Tibial nerve (tissue), 4 donors: ENCODE measurements around the gene KDELR3.

Experiments used
- CTCF ChIP-seq, 5 experiments: fragments of 200-600 bp in 3 of 5; fragments of 450-650 bp in 2 of 5; sonication (generic) in 3 of 5; IDR thresholded peaks; one replicate each; pipeline ENCODE4 v1.5.1; 2016 to 2019; ENCODE audit warnings: antibody characterized with exemption in 5 of 5, mild to moderate bottlenecking in 3 of 5, moderate library complexity in 2 of 5
- EP300 ChIP-seq, 2 donors: sonication (generic); formaldehyde crosslinking; IDR thresholded peaks; one replicate each; pipeline ENCODE4 v1.6.1; 2017; ENCODE audit warnings: antibody characterized with exemption in 2 of 2, mild to moderate bottlenecking in 1 of 2

GRCh38 chr22:38464992-38465672, 2.8 kb upstream of the KDELR3 start:
- no peak for TF ChIP-seq CTCF (IDR thresholded peaks at IDR 0.05)
- TF ChIP-seq EP300 (IDR thresholded peaks at IDR 0.05), result no peak
